Mucosa of rectum (tissue), 2 donors: ENCODE data around the gene RNF113A.

ENCODE experiments used
- H3K27ac ChIP-seq, 2 donors: one replicate each; pipeline ENCODE4 v1.7.0; 2013; ENCODE audit warnings: inconsistent platforms in 2 of 2, low read depth in 2 of 2, low read length in 2 of 2
- H3K27me3 ChIP-seq, 2 donors: one replicate each; pipeline ENCODE4 v1.7.0; 2013; ENCODE audit warnings: low read length in 2 of 2; ENCODE audit not compliant: control insufficient read depth in 2 of 2, insufficient read depth in 2 of 2
- H3K36me3 ChIP-seq, 2 donors: one replicate each; pipeline ENCODE4 v1.7.0; 2013; ENCODE audit warnings: low read length in 2 of 2; ENCODE audit not compliant: control insufficient read depth in 2 of 2, insufficient read depth in 2 of 2
- H3K4me1 ChIP-seq, 2 donors: one replicate each; pipeline ENCODE4 v1.7.0; 2013; ENCODE audit warnings: low read length in 2 of 2, mild to moderate bottlenecking in 1 of 2; ENCODE audit not compliant: control insufficient read depth in 2 of 2, insufficient read depth in 2 of 2
- H3K4me3 ChIP-seq, 2 donors: one replicate each; pipeline ENCODE4 v1.7.0; 2013; ENCODE audit warnings: low read length in 2 of 2
- H3K9ac ChIP-seq, 2 donors: one replicate each; pipeline ENCODE4 v1.7.0; 2013; ENCODE audit warnings: low read length in 2 of 2, low read depth in 1 of 2, mild to moderate bottlenecking in 1 of 2
- H3K9me3 ChIP-seq, 2 donors: one replicate each; pipeline ENCODE4 v1.7.0; 2013; ENCODE audit warnings: low read length in 2 of 2; ENCODE audit not compliant: control insufficient read depth in 2 of 2
- donor health status: healthy.
- donor health status: Normal muscosa, but diverticular disease.

The RNF113A gene

DNA sequence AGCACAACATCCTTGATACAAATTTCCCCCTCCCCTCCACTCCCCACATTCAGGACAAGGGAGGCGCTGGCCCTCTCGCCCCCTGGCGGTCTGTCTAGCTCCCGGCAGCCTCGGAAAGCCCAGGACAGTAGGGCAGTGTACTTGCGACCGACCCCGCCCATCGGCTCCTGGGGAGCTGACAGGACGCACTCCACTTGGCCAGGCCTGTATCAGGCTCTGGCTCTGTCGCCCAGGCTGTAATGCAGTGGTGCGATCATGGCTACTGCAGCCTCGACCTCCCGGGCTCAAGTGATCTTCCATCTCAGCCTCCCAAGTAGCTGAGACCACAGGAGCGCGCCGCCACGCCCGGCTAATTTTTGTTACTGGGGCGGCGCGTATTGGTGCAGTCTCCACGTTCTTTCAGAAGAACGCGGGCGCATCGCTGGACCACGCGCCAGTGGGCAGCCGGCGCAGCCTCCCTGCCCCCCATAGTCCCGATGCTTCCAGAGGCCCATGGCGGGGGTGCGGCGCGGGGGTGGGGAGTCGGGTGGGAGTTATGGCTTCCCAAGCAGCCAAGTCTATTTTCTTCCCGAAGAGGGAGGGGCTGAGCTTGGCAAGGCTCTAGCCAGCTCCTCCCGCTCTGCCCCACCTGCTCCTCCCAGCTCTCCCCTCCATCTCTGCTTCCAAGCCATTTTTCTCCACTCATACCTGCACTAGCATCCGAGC lies 16.3 kb upstream of the RNF113A start:
- no peaks in the 10 kb centered on the region for H3K27me3 ChIP-seq
- H3K36me3 ChIP-seq, result no peaks in the 10 kb centered on the region
- peaks cover 0 to 5% of the 10 kb centered on the region in 2 donors for H3K4me1 ChIP-seq
- H3K27ac ChIP-seq, result no peak overlapping the region
- no peaks in the 10 kb centered on the region for H3K9me3 ChIP-seq
- peak overlapping the region in 1 of 2 donors; percentile 54 for H3K4me3 ChIP-seq
- no peak overlapping the region for H3K9ac ChIP-seq

GRCh38 chrX:119885554-119886428 lies 14.3 kb upstream of the RNF113A start:
- peaks cover 0 to 5% of the 10 kb centered on the region in 2 donors for H3K4me1 ChIP-seq
- H3K9me3 ChIP-seq, result no peaks in the 10 kb centered on the region
- H3K4me3 ChIP-seq, result peak overlapping the region; percentile 56 to 58
- H3K27me3 ChIP-seq, result no peaks in the 10 kb centered on the region
- no peak overlapping the region for H3K9ac ChIP-seq
- H3K27ac ChIP-seq, result peak overlapping the region in 1 of 2 donors; percentile 35
- H3K36me3 ChIP-seq, result no peaks in the 10 kb centered on the region

DNA sequence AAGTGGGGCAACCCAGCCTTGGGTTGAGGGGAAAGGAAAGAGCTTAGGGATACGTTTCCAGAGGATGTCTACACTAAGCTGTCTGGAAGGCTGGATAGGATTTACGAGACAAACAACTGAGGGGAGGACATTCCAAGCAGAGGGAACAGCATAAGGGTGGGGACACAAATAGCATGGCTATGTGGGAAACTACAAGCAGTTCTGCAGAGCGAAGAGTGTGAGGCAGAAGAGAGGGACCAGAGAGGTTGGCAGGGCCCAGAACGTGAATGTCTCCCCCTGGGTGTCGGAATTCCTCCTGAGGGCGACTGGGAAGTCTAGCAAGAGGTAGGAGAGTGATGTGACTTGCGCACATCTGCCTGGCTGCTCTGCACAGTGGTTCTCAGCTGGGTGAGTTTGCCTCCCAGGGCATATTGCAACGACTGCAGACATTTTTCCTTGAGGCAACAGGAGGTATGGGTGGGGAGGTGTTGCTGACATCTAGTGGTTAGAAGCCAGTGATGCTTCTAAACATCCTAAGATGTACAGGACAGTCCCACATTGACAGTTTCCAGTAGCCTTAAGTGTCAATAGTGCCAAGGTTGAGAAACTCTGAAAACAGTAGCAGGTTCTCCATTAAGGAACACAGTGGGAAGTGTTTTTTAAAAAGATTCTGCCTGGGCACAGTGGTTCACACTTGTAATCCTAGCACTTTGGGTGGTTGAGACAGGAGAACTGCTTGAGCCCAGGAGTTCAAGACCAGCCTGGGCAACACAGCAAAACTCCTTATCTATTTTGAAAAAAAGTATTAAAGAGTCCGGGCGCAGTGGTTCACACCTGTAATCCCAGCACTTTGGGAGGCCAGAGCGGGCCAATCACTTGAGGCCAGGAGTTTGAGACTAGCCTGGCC lies 9.3 kb upstream of the RNF113A start:
- H3K27ac ChIP-seq, result no peak overlapping the region
- H3K9me3 ChIP-seq, result no peaks in the 10 kb centered on the region
- H3K4me3 ChIP-seq, result no peak overlapping the region
- H3K27me3 ChIP-seq, result peaks cover 0 to 3% of the 10 kb centered on the region in 2 donors
- no peaks in the 10 kb centered on the region for H3K4me1 ChIP-seq
- peaks cover 0 to 7% of the 10 kb centered on the region in 2 donors for H3K36me3 ChIP-seq
- H3K9ac ChIP-seq, result no peak overlapping the region

DNA sequence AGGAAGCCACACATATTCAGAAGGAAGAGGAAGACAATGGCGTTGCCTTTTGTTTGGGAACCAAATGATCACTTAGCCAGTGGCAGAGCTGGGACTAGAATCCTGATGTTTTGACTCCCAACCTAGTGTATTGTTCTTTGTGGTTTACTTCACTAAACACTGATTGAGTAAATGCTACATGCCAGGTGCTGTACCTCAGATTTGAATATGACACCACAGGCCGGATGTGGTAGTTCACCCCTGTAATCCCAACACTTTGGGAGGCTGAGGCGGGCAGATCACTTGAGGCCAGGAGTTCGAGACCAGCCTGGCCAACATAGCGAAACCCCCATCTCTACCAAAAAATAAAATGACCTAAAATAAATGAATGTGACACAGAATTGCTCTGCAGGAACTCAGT lies 8.5 kb upstream of the RNF113A start:
- Histone ChIP-seq H3K9me3 (no peaks in the 10 kb centered on the region), H3K4me3 (no peak overlapping the region), H3K27ac (no peak overlapping the region), H3K36me3 (peaks cover 0 to 7% of the 10 kb centered on the region in 2 donors), H3K27me3 (peaks cover 0 to 3% of the 10 kb centered on the region in 2 donors), H3K9ac (no peak overlapping the region), H3K4me1 (no peaks in the 10 kb centered on the region)

DNA sequence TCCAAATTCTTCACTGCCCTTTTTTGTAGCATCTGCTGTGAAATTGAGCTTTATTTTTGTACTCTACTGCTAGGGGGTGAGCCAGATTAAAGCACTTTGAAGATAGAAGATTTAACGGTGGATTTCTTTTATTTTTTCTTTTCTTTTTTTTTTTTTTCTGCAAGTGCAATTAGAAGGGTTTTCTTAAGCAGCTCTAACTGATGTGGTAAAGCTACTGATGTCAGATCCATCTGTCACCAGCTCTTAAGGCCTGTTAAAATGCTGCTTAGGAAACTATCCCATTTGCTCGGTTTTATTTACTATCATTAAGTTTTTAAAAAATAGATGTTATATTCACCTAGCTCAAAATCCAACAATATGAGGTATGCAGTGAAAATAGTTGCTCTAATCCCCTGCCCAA lies 7.2 kb upstream of the RNF113A start:
- no peaks in the 10 kb centered on the region for H3K9me3 ChIP-seq
- no peak overlapping the region for H3K27ac ChIP-seq
- H3K4me3 ChIP-seq, result no peak overlapping the region
- no peak overlapping the region for H3K9ac ChIP-seq
- H3K4me1 ChIP-seq, result no peaks in the 10 kb centered on the region
- peaks cover 0 to 3% of the 10 kb centered on the region in 2 donors for H3K27me3 ChIP-seq
- H3K36me3 ChIP-seq, result peaks cover 0 to 7% of the 10 kb centered on the region in 2 donors

DNA sequence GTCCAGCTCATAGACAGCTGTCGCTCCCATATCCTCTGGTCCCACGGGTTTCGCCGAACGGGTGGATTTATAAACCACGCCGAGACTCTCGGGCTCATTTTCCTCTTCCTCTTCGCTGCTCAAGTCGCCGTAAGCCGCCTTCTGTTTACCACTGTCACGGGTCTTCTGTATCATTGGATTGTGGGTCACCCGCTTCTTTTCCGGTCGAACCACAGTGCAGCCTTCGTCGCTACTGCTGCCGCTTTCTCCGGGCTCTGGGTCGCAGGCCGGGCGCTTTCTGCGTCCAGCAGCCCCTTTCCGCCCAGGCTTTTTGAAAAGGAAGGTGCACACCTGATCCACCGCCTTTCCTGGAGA lies 311 bp downstream of the RNF113A start:
- Histone ChIP-seq H3K36me3 (peaks cover 0 to 3% of the 10 kb centered on the region in 2 donors), H3K4me3 (peak overlapping the region; percentile 77 to 93), H3K27me3 (no peaks in the 10 kb centered on the region), H3K9me3 (no peaks in the 10 kb centered on the region), H3K4me1 (no peaks in the 10 kb centered on the region), H3K9ac (peak overlapping the region; percentile 83 to 92), H3K27ac (peak overlapping the region; percentile 92 to 93)

- Histone ChIP-seq H3K9ac (peak overlapping the region; percentile 83 to 92), H3K27me3 (no peaks in the 10 kb centered on the region), H3K27ac (peak overlapping the region; percentile 92 to 93)
Observed at GRCh38 chrX:119870626-119871131, 854 bp downstream of the RNF113A start.

GRCh38 chrX:119853444-119853843 lies 18.1 kb downstream of the RNF113A start:
- H3K4me3 ChIP-seq, result peak overlapping the region; percentile 58 to 67
- peaks cover 0 to 3% of the 10 kb centered on the region in 2 donors for H3K4me1 ChIP-seq
- peaks cover 0 to 2% of the 10 kb centered on the region in 2 donors for H3K27me3 ChIP-seq
- peak overlapping the region in 1 of 2 donors; percentile 47 for H3K27ac ChIP-seq
- peak overlapping the region; percentile 15 to 38 for H3K9ac ChIP-seq
- H3K36me3 ChIP-seq, result no peaks in the 10 kb centered on the region
- no peaks in the 10 kb centered on the region for H3K9me3 ChIP-seq

More at GRCh38 chrX:119870626-119871131, 854 bp downstream of the RNF113A start:
- peak overlapping the region; percentile 77 to 93 for H3K4me3 ChIP-seq
- no peaks in the 10 kb centered on the region for H3K9me3 ChIP-seq
- no peaks in the 10 kb centered on the region for H3K36me3 ChIP-seq
- no peaks in the 10 kb centered on the region for H3K4me1 ChIP-seq

DNA sequence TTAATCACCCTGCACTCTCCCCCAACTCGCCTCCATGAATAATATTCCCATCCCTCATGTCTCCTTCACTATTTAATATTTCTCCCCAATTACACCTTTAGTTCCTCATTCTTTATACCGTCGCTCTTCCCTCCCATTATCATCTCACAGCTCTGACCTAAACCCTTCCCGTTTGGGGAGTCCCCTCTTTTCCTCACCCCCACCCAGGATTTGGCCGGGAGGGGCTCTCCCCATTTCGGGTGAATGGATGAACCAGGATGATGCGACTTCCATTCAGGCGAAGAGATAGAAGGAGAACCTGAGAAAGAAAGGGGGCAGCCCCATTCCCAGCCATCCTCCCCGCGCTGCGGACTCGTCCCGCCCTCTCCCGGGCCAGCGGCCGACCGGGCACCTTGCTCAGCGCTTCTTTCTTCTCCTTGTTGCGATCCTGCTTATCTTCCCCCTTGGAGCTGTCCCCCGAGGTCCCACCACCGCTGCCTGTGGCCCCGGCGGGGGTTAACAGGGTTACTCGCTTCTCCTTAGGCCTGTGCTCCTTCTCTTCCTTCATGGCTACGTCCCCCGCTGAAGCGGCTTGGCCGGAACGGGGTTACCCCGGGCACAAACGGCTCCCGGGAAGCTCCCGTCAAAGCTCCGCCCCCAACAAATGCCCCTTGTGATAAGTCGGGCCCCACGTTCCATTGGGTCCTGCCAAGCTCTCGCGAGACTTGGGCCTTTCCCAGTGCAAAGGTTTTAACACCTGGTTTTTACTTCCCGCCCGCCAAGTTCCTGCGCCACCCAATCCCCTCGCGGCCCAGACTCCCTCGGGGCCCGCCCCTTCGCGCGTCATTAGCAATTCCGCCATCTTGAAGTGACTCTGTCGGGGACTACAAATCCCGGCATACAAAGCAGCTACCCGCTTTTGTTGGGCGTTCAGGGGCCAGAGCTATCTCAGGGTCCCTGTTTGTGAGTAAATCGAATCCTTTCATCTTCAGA lies 18.9 kb downstream of the RNF113A start, which contains the start of gene UPF3B:
Gene UPF3B (minus strand): TSS at position 582 of the 972 bp plus-strand sequence. CDS start 35 bp downstream, at position 547.
- Histone ChIP-seq H3K4me1 (peaks cover 0 to 3% of the 10 kb centered on the region in 2 donors), H3K9me3 (no peaks in the 10 kb centered on the region), H3K27me3 (no peaks in the 10 kb centered on the region), H3K27ac (peak within 1 kb of the TSS; percentile 87 to 90), H3K36me3 (no peaks in the 10 kb centered on the region), H3K4me3 (peak within 1 kb of the TSS; percentile 82 to 84), H3K9ac (peak within 1 kb of the TSS; percentile 70 to 77)
